A549 (cell line): ENCODE measurements around the gene PSMD1. TPM values are rescaled to one million over a fixed set of nuclear protein-coding genes. Genes with fewer than 3 reads are reported as not detected.

ENCODE experiments used
- ATAC-seq, 2 experiments: fragments of 200-7000 bp in 1 of 2; fragments of >200 bp in 1 of 2; cut with Nextera tagmentation in 1 of 2; cut with Tn5 transposase in 1 of 2; 3 replicates each; pipeline versions ENCODE4 v1.8.0 to v1.9.1; 2018 to 2020; ENCODE audit warnings: mild to moderate bottlenecking in 1 of 2, moderate library complexity in 1 of 2
- CTCF ChIA-PET: fragments of 300-600 bp; sonication (Branson Sonifier 250); formaldehyde crosslinking; extraction: SDS; loops from one replicate; lab custom pipeline; 2021; ENCODE audit warnings: antibody characterized with exemption, inconsistent platforms; lab: Yijun Ruan, JAX
- POLR2A ChIA-PET: fragments of 350-600 bp; formaldehyde crosslinking; extraction: SDS; loops from one replicate; lab custom pipeline; 2021; ENCODE audit warnings: antibody characterized with exemption, inconsistent platforms; lab: Yijun Ruan, JAX
- DNase-seq, 2 experiments: peaks; one replicate each; pipeline versions ENCODE4 v3.0.0 to v3.0.0-alpha.2; 2011 to 2016; ENCODE audit warnings: low read depth in 1 of 2, low spot score in 1 of 2
- FAIRE-seq: peaks from 2 replicates; lab custom pipeline; 2011; peaks lifted over from hg19 to GRCh38; lab: Jason Lieb, UNC
- H3K27ac ChIP-seq, 2 experiments: fragments of >200 bp; sonication (Bioruptor Twin); formaldehyde crosslinking; 3 replicates each; pipeline ENCODE4 v1.5.1; 2016 to 2017
- H3K4me1 ChIP-seq: fragments of >200 bp; sonication (Bioruptor Twin); formaldehyde crosslinking; 3 replicates; pipeline ENCODE4 v1.6.1; 2016
- H3K4me2 ChIP-seq: fragments of >200 bp; sonication (Bioruptor Twin); formaldehyde crosslinking; 3 replicates; pipeline ENCODE4 v1.6.1; 2016
- H3K4me3 ChIP-seq: fragments of >200 bp; sonication (Bioruptor Twin); formaldehyde crosslinking; 3 replicates; pipeline ENCODE4 v1.5.1; 2016
- H3K9me3 ChIP-seq: fragments of >200 bp; sonication (Bioruptor Twin); formaldehyde crosslinking; 3 replicates; pipeline ENCODE4 v1.6.1; 2016
- ATOH8 ChIP-seq: fragments of 250-450 bp; sonication (Bioruptor Pico); IDR thresholded peaks from 2 replicates; pipeline ENCODE4 v1.5.0; 2020; ENCODE audit warnings: low read depth, mild to moderate bottlenecking, moderate library complexity
- BCL3 ChIP-seq: fragments of >200 bp; sonication (Bioruptor Twin); formaldehyde crosslinking; IDR thresholded peaks from 3 replicates; pipeline ENCODE4 v1.6.1; 2016
- CBX8 ChIP-seq: fragments of 200-600 bp; sonication (generic); IDR thresholded peaks from 2 replicates; pipeline ENCODE4 v1.6.1; 2016
- CEBPB ChIP-seq, 2 experiments: fragments of >200 bp in 1 of 2; sonication (Bioruptor Twin) in 1 of 2; formaldehyde crosslinking in 1 of 2; IDR thresholded peaks; 2 replicates each; pipeline ENCODE4 v1.6.1; 2012 to 2016
- EHF ChIP-seq: fragments of 250-450 bp; sonication (Bioruptor Pico); IDR thresholded peaks from 2 replicates; pipeline ENCODE4 v1.5.0; 2020; ENCODE audit warnings: mild to moderate bottlenecking
- EHMT2 ChIP-seq: fragments of 200-600 bp; sonication (generic); IDR thresholded peaks from 2 replicates; pipeline ENCODE4 v1.6.1; 2016; ENCODE audit warnings: antibody characterized with exemption, low read depth, mild to moderate bottlenecking, moderate library complexity
- ESRRA ChIP-seq: fragments of 150-350 bp; IDR thresholded peaks from 2 replicates; pipeline ENCODE4 v1.6.1; 2014; ENCODE audit warnings: mild to moderate bottlenecking, low read length, borderline replicate concordance
- FOSB ChIP-seq: fragments of 250-450 bp; sonication (Bioruptor Pico); IDR thresholded peaks from 2 replicates; pipeline ENCODE4 v1.5.0; 2020; ENCODE audit warnings: mild to moderate bottlenecking, moderate library complexity
- HDAC2 ChIP-seq: fragments of 200-600 bp; sonication (generic); IDR thresholded peaks from 2 replicates; pipeline ENCODE4 v1.6.1; 2016
- HEYL ChIP-seq: fragments of 250-450 bp; sonication (Bioruptor Pico); IDR thresholded peaks from 2 replicates; pipeline ENCODE4 v1.8.0; 2021; ENCODE audit warnings: mild to moderate bottlenecking, moderate library complexity
- MAX ChIP-seq: IDR thresholded peaks from 2 replicates; pipeline ENCODE4 v1.6.1; 2012
- RAD21 ChIP-seq, 2 experiments: fragments of >200 bp in 1 of 2; sonication (Bioruptor Twin) in 1 of 2; formaldehyde crosslinking in 1 of 2; IDR thresholded peaks in 1 of 2; conservative IDR thresholded peaks in 1 of 2; 2 replicates in 1 of 2; 3 replicates in 1 of 2; pipeline ENCODE4 v1.6.1; 2012 to 2018; ENCODE audit warnings: inconsistent platforms in 1 of 2
- RARB ChIP-seq: fragments of 250-450 bp; sonication (Bioruptor Pico); IDR thresholded peaks from 2 replicates; pipeline ENCODE4 v1.8.0; 2021; ENCODE audit warnings: mild to moderate bottlenecking, moderate library complexity
- RNF2 ChIP-seq: fragments of 200-600 bp; sonication (generic); IDR thresholded peaks from 2 replicates; pipeline ENCODE4 v1.6.1; 2016; ENCODE audit warnings: low read depth, mild to moderate bottlenecking, antibody characterized with exemption, moderate library complexity, borderline replicate concordance
- SMC3 ChIP-seq: fragments of >200 bp; sonication (Bioruptor Twin); formaldehyde crosslinking; IDR thresholded peaks from 3 replicates; pipeline ENCODE4 v1.6.1; 2018; ENCODE audit warnings: inconsistent platforms
- SREBF2 ChIP-seq: fragments of 450-650 bp; IDR thresholded peaks from 2 replicates; pipeline ENCODE4 v1.6.1; 2014; ENCODE audit warnings: mild to moderate bottlenecking, moderate library complexity
- TFCP2L1 ChIP-seq: fragments of 250-450 bp; sonication (Bioruptor Pico); IDR thresholded peaks from 2 replicates; pipeline ENCODE4 v1.5.0; 2021; ENCODE audit warnings: mild to moderate bottlenecking
- ZC3H11A ChIP-seq: fragments of 450-650 bp; IDR thresholded peaks from 2 replicates; pipeline ENCODE4 v1.6.1; 2014; ENCODE audit warnings: antibody characterized with exemption, mild to moderate bottlenecking
- WGBS: methylation state at CpG from one replicate; pipeline ENCODE4 v1.1.6; 2017; ENCODE audit errors: missing lambda C conversion rate; 5-methylcytosine and 5-hydroxymethylcytosine counted together
- polyA plus RNA-seq, 4 experiments: library from polyadenylated mRNA; depleted of rRNA in 3 of 4; stranded (reverse); fragments of >200 nt; fragmentation: RNase III in 1 of 4; extraction: RNeasy Plus Mini Kit Qiagen cat#74134 plus additional on column Dnase treatment in 1 of 4; gene quantifications; 2 replicates in 3 of 4; 3 replicates in 1 of 4; pipeline ENCODE4 v1.2.3, GENCODE V29; 2011 to 2017

Gene PSMD1
- polyA plus RNA-seq, 2 of the 4 experiments (the other 2 are of a cell fraction) = 122 to 248 TPM

GRCh38 chr2:231049286-231050017, 7.2 kb upstream of the PSMD1 start:
- ChIA-PET POLR2A (no interaction called here), CTCF (interaction anchor here (1.3 to 1.9 kb wide), 3 partner anchors 13 to 225 kb away, joined by 3 to 5 read pairs (median 4); no protein-coding TSS in a partner anchor)
- Histone ChIP-seq H3K27ac (peak overlapping the region; percentile 71 to 82), H3K9me3 (no peaks in the 10 kb centered on the region), H3K4me2 (peak overlapping the region; percentile 76), H3K4me3 (no peak overlapping the region), H3K4me1 (peaks cover 37% of the 10 kb centered on the region)
- no peak for TF ChIP-seq HDAC2
- 83% methylated on average over 12 of the region's 12 CpGs for WGBS
- no peak for DNase-seq
- FAIRE-seq = no peak
- ATAC-seq = no peak

- H3K4me3 ChIP-seq = no peak overlapping the region
- H3K4me1 ChIP-seq = peaks cover 37% of the 10 kb centered on the region
- H3K27ac ChIP-seq = peak overlapping the region; percentile 71 to 82
- CTCF ChIA-PET = interaction anchor here (0.9 to 3.7 kb wide), 8 partner anchors 7 to 226 kb away, joined by 3 to 36 read pairs (median 4); no protein-coding TSS in a partner anchor
- DNase-seq (peak in 1 of 2 experiments; percentile 59), FAIRE-seq (no peak), ATAC-seq (peak in 1 of 2 experiments; percentile 63; a peak in 3 of 6 replicates)
- 27% methylated on average over 9 of the region's 9 CpGs for WGBS
- H3K9me3 ChIP-seq = no peaks in the 10 kb centered on the region
- H3K4me2 ChIP-seq = peak overlapping the region; percentile 76
- POLR2A ChIA-PET = interaction anchor here (0.5 to 1.0 kb wide), 2 partner anchors 170 to 184 kb away, joined by 4 to 6 read pairs; no protein-coding TSS in a partner anchor
- TF ChIP-seq RAD21 (conservative IDR thresholded peaks at IDR 0.05 in 1 of 2, IDR thresholded peaks at IDR 0.05 in 1 of 2) (no peak), ESRRA (no peak), FOSB (CRISPR knock-in tag) (no peak), ZC3H11A (no peak)
These were observed 6.4 kb upstream of the PSMD1 start for GRCh38 chr2:231050018-231050901.

GRCh38 chr2:231051116-231051515, 5.6 kb upstream of the PSMD1 start:
- 69% methylated on average over 5 of the region's 5 CpGs for WGBS
- CTCF ChIA-PET = interaction anchor here (0.8 to 3.7 kb wide), 10 partner anchors 8 to 226 kb away, joined by 3 to 36 read pairs (median 4); no protein-coding TSS in a partner anchor
- Histone ChIP-seq H3K4me2 (peak overlapping the region; percentile 76), H3K4me1 (peaks cover 37% of the 10 kb centered on the region), H3K27ac (peak overlapping the region; percentile 71 to 82), H3K9me3 (no peaks in the 10 kb centered on the region), H3K4me3 (no peak overlapping the region)
- no peak for ATAC-seq
- POLR2A ChIA-PET = interaction anchor here (0.5 to 1.0 kb wide), 2 partner anchors 169 to 185 kb away, joined by 4 to 6 read pairs; no protein-coding TSS in a partner anchor
- TF ChIP-seq ATOH8 (CRISPR knock-in tag) (no peak), TFCP2L1 (CRISPR knock-in tag) (no peak), HEYL (CRISPR knock-in tag) (no peak), CBX8 (no peak), SMC3 (no peak), BCL3 (no peak), EHMT2 (no peak), CEBPB (IDR thresholded peaks at IDR 0.05) (no peak), EHF (no peak), RNF2 (no peak), MAX (no peak), FOSB (CRISPR knock-in tag) (no peak), SREBF2 (no peak), RARB (no peak)
- no peak for FAIRE-seq
- no peak for DNase-seq
